HCT116 (cell line): ENCODE data around the gene GHR. TPM values are rescaled to one million over a fixed set of nuclear protein-coding genes. Genes with fewer than 3 reads are reported as not detected.

ENCODE experiments used
- ATAC-seq: fragments of 200-7000 bp; cut with Tn5 transposase; 2 replicates; pipeline ENCODE4 v1.9.1; 2020; ENCODE audit warnings: mild to moderate bottlenecking, moderate library complexity
- BruUV-seq: library from RNA; stranded (reverse); fragments of 400-500 nt; replicated peaks from 2 replicates; lab custom pipeline; 2021; lab: Mats Ljungman, UMichigan
- CTCF ChIA-PET: fragments of 300-600 bp; sonication (Branson Sonifier 250); formaldehyde crosslinking; loops from one replicate; lab custom pipeline; 2021; ENCODE audit warnings: antibody characterized with exemption; lab: Charles Lee
- POLR2A ChIA-PET: fragments of 300-600, 350-600 bp; sonication (Branson Sonifier 250); formaldehyde crosslinking; loops from one replicate; lab custom pipeline; 2021; ENCODE audit warnings: antibody characterized with exemption; lab: Charles Lee
- RAD21 ChIA-PET, 2 experiments: fragments of 300-600 bp; sonication (Branson Sonifier 250); formaldehyde crosslinking; loops; one replicate each; lab custom pipeline; 2023; ENCODE audit warnings: low total read pairs in 2 of 2; ENCODE audit not compliant: uncharacterized antibody in 2 of 2, unreplicated experiment in 2 of 2, low non-redundant PET in 1 of 2; lab: Charles Lee
- DNase-seq: peaks from one replicate; pipeline ENCODE4 v3.0.0-alpha.2; 2010; ENCODE audit warnings: low read depth, low spot score
- H2AFZ ChIP-seq: fragments of 200-600 bp; shearing (Covaris generic), sonication (generic); 2 replicates; pipeline ENCODE4 v1.6.1; 2017; ENCODE audit warnings: low read depth, mixed run types, mixed read lengths, antibody characterized with exemption, low read length; ENCODE audit not compliant: poor library complexity, severe bottlenecking
- H3K27ac ChIP-seq: 2 replicates; pipeline ENCODE4 v1.5.1; 2012; ENCODE audit warnings: low read depth, low read length
- H3K27me3 ChIP-seq: fragments of 200-600 bp; sonication (generic); 2 replicates; pipeline ENCODE4 v1.6.1; 2016; ENCODE audit warnings: mixed run types, low read length, mixed read lengths; ENCODE audit not compliant: insufficient read depth
- H3K36me3 ChIP-seq, 2 experiments: fragments of 200-500 bp in 1 of 2; fragments of 200-600 bp in 1 of 2; sonication (Bioruptor generic) in 1 of 2; sonication (generic) in 1 of 2; 2 replicates each; pipeline versions ENCODE4 v1.5.1 to v1.6.1; 2014 to 2016; ENCODE audit warnings: low read length in 2 of 2, inconsistent platforms in 1 of 2, mixed read lengths in 1 of 2, mixed run types in 1 of 2; ENCODE audit not compliant: insufficient read depth in 2 of 2, control insufficient read depth in 1 of 2
- H3K4me1 ChIP-seq, 2 experiments: fragments of 200-600 bp in 1 of 2; sonication (generic) in 1 of 2; 2 replicates each; pipeline versions ENCODE4 v1.5.1 to v1.6.1; 2012 to 2017; ENCODE audit warnings: low read length in 2 of 2, inconsistent platforms in 1 of 2, mild to moderate bottlenecking in 1 of 2, mixed read lengths in 1 of 2, mixed run types in 1 of 2, moderate library complexity in 1 of 2; ENCODE audit not compliant: insufficient read depth in 2 of 2, control insufficient read depth in 1 of 2
- H3K4me2 ChIP-seq: fragments of 200-600 bp; sonication (generic); 2 replicates; pipeline ENCODE4 v1.6.1; 2017; ENCODE audit warnings: mixed run types, low read length, mixed read lengths
- H3K4me3 ChIP-seq, 2 experiments: fragments of 200-600 bp in 1 of 2; sonication (generic) in 1 of 2; replicated peaks in 1 of 2; 2 replicates each; pipeline ENCODE4 v1.5.1; 2011 to 2016; ENCODE audit warnings: low read length in 2 of 2, control low read depth in 1 of 2, low read depth in 1 of 2, mild to moderate bottlenecking in 1 of 2, mixed read lengths in 1 of 2, mixed run types in 1 of 2
- H3K79me2 ChIP-seq: fragments of 200-600 bp; sonication (generic); 2 replicates; pipeline ENCODE4 v1.6.1; 2017; ENCODE audit warnings: mild to moderate bottlenecking, mixed run types, low read length, moderate library complexity, mixed read lengths; ENCODE audit not compliant: insufficient read depth
- H3K9ac ChIP-seq: fragments of 200-600 bp; sonication (generic); 2 replicates; pipeline ENCODE4 v1.6.1; 2016; ENCODE audit warnings: low read length, mixed read lengths
- H3K9me2 ChIP-seq: fragments of 200-600 bp; sonication (generic), shearing (Covaris generic); 2 replicates; pipeline ENCODE4 v1.6.1; 2017; ENCODE audit warnings: mixed run types, mild to moderate bottlenecking, moderate library complexity; ENCODE audit not compliant: insufficient read depth
- H3K9me3 ChIP-seq, 2 experiments: fragments of 200-500 bp in 1 of 2; fragments of 200-600 bp in 1 of 2; sonication (Bioruptor generic) in 1 of 2; sonication (generic) in 1 of 2; 2 replicates each; pipeline ENCODE4 v1.6.1; 2014 to 2017; ENCODE audit warnings: low read length in 2 of 2, mixed read lengths in 2 of 2, inconsistent platforms in 1 of 2, low read depth in 1 of 2, mild to moderate bottlenecking in 1 of 2, mixed run types in 1 of 2, moderate library complexity in 1 of 2; ENCODE audit not compliant: control insufficient read depth in 1 of 2, insufficient read depth in 1 of 2
- H4K20me1 ChIP-seq: fragments of 200-600 bp; sonication (generic), shearing (Covaris generic); 2 replicates; pipeline ENCODE4 v1.6.1; 2017; ENCODE audit warnings: mixed run types, mild to moderate bottlenecking, moderate library complexity; ENCODE audit not compliant: insufficient read depth
- ATF3 ChIP-seq: IDR thresholded peaks from 2 replicates; pipeline ENCODE4 v1.6.1; 2012
- EZH2 ChIP-seq: fragments of 200-600 bp; sonication (generic); IDR thresholded peaks from 2 replicates; pipeline ENCODE4 v1.6.1; 2017; ENCODE audit warnings: antibody characterized with exemption, mixed run types
- EZH2phosphoT487 ChIP-seq: fragments of 200-600 bp; IDR thresholded peaks from 2 replicates; pipeline ENCODE4 v1.6.1; 2018; ENCODE audit warnings: antibody characterized with exemption, borderline replicate concordance
- FOSL1 ChIP-seq: IDR thresholded peaks from 2 replicates; pipeline ENCODE4 v1.6.1; 2012; ENCODE audit warnings: low read depth
- JUND ChIP-seq: IDR thresholded peaks from 2 replicates; pipeline ENCODE4 v1.6.1; 2012
- MAX ChIP-seq: IDR thresholded peaks from 2 replicates; pipeline ENCODE4 v1.6.1; 2012
- POLR2A ChIP-seq: IDR thresholded peaks from 2 replicates; pipeline ENCODE4 v1.7.0; 2011; ENCODE audit warnings: borderline replicate concordance; ENCODE audit not compliant: insufficient read depth, insufficient read length; ENCODE audit errors: extremely low read depth
- RAD21 ChIP-seq: IDR thresholded peaks from 2 replicates; pipeline ENCODE4 v1.6.1; 2012; ENCODE audit warnings: low read depth, mild to moderate bottlenecking
- SIN3A ChIP-seq: IDR thresholded peaks from 2 replicates; pipeline ENCODE4 v1.6.1; 2012; ENCODE audit warnings: low read depth
- TCF7L2 ChIP-seq: IDR thresholded peaks from 2 replicates; pipeline ENCODE4 v1.7.0; 2011; ENCODE audit warnings: borderline replicate concordance, inconsistent platforms; ENCODE audit not compliant: insufficient read depth, insufficient read length; ENCODE audit errors: extremely low read depth
- YY1 ChIP-seq: IDR thresholded peaks from 2 replicates; pipeline ENCODE4 v1.6.1; 2011; ENCODE audit warnings: low read length, low read depth, moderate library complexity, mild to moderate bottlenecking; ENCODE audit not compliant: insufficient replicate concordance; ENCODE audit errors: extremely low read depth
- ZBTB33 ChIP-seq: IDR thresholded peaks from 2 replicates; pipeline ENCODE4 v1.6.1; 2011; ENCODE audit warnings: mild to moderate bottlenecking, low read length, moderate library complexity; ENCODE audit not compliant: insufficient replicate concordance; ENCODE audit errors: extremely low read depth
- ZFX ChIP-seq: fragments of 450-650 bp; IDR thresholded peaks from 2 replicates; pipeline ENCODE4 v1.6.1; 2017
- ZNF274 ChIP-seq: fragments of 200-500 bp; sonication (Bioruptor generic); IDR thresholded peaks from 2 replicates; pipeline ENCODE4 v1.6.1; 2014; ENCODE audit warnings: mild to moderate bottlenecking, low read depth, low read length, inconsistent platforms
- intact Hi-C: fragments of 100-400 bp; cut with micrococcal nuclease; formaldehyde crosslinking; loops from 2 replicates; pipeline ENCODE4 v1.10.0; 2022
- total RNA-seq: library from RNA; stranded (reverse); gene quantifications from one replicate; pipeline ENCODE4 v1.2.1, GENCODE V29; 2021; ENCODE audit not compliant: unreplicated experiment
- TF ChIP-seq, protein P1 (sequence below): IDR thresholded peaks from 2 replicates; pipeline ENCODE4 v1.6.1; 2012; ENCODE audit warnings: low read depth

Gene GHR
- total RNA-seq, 1 experiment from 2014 or later = not detected

DNA sequence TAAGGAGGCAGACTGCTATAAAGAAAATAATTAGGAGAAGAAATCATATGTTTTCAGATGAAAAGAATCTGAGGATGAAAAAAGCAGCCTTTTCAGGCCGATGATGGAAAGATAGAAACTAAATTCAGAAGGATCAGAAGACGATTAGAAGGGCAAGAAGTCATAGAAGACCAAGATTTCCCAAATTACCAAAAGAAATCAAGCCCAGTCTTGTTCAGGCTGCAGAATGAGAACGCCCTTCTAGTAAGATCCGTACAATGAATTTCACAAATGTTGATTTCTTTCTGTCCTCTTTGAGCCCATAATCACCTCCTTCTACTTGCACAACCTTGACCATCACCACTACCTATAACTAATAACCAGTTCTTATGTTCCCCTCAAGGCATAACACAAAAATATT is 218.8 kb downstream of the GHR start (continued):
- TF ChIP-seq ZNF274 (no peak), ZFX (no peak), FOSL1 (no peak)

- no peak for DNase-seq
- CTCF ChIA-PET = no interaction called here
- POLR2A ChIA-PET = no interaction called here
- no peaks in the 10 kb centered on the region for H4K20me1 ChIP-seq
- H3K4me1 ChIP-seq = no peaks in the 10 kb centered on the region
- BruUV-seq = no TSS peak
- H3K4me2 ChIP-seq = no peak overlapping the region
- H3K27me3 ChIP-seq = peaks cover 17% of the 10 kb centered on the region
- RAD21 ChIA-PET = no interaction called here
- H3K9me2 ChIP-seq = no peaks in the 10 kb centered on the region
- ATAC-seq = no peak
- no peak overlapping the region for H2AFZ ChIP-seq
- no peak overlapping the region for H3K4me3 ChIP-seq
- no peak overlapping the region for H3K27ac ChIP-seq
- TF ChIP-seq EZH2phosphoT487 (no peak), ZNF274 (no peak), YY1 (no peak), SIN3A (no peak), ATF3 (no peak), RAD21 (no peak), JUND (no peak), EZH2 (no peak), ZBTB33 (no peak), MAX (no peak), POLR2A (no peak), TCF7L2 (no peak)
- TF ChIP-seq, protein P1, sequence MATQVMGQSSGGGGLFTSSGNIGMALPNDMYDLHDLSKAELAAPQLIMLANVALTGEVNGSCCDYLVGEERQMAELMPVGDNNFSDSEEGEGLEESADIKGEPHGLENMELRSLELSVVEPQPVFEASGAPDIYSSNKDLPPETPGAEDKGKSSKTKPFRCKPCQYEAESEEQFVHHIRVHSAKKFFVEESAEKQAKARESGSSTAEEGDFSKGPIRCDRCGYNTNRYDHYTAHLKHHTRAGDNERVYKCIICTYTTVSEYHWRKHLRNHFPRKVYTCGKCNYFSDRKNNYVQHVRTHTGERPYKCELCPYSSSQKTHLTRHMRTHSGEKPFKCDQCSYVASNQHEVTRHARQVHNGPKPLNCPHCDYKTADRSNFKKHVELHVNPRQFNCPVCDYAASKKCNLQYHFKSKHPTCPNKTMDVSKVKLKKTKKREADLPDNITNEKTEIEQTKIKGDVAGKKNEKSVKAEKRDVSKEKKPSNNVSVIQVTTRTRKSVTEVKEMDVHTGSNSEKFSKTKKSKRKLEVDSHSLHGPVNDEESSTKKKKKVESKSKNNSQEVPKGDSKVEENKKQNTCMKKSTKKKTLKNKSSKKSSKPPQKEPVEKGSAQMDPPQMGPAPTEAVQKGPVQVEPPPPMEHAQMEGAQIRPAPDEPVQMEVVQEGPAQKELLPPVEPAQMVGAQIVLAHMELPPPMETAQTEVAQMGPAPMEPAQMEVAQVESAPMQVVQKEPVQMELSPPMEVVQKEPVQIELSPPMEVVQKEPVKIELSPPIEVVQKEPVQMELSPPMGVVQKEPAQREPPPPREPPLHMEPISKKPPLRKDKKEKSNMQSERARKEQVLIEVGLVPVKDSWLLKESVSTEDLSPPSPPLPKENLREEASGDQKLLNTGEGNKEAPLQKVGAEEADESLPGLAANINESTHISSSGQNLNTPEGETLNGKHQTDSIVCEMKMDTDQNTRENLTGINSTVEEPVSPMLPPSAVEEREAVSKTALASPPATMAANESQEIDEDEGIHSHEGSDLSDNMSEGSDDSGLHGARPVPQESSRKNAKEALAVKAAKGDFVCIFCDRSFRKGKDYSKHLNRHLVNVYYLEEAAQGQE = no peak
- no peaks in the 10 kb centered on the region for H3K36me3 ChIP-seq
- intact Hi-C loops = no loop called here
- H3K9ac ChIP-seq = no peak overlapping the region
- H3K79me2 ChIP-seq = no peaks in the 10 kb centered on the region
- no peaks in the 10 kb centered on the region for H3K9me3 ChIP-seq
Observed at GRCh38 chr5:42643360-42643759, 220.1 kb downstream of the GHR start.
